GM12891 (cell line): ENCODE measurements around the gene IFT52.

Experiments
- PAX5 ChIP-seq: IDR thresholded peaks from 2 replicates; pipeline ENCODE4 v1.6.1; 2011; ENCODE audit warnings: low read length, moderate library complexity, mild to moderate bottlenecking; ENCODE audit not compliant: insufficient read depth, severe bottlenecking
- POLR2A ChIP-seq: IDR thresholded peaks from 2 replicates; pipeline ENCODE4 v1.6.1; 2011; ENCODE audit warnings: low read depth, low read length, control low read depth
- POLR2AphosphoS5 ChIP-seq: IDR thresholded peaks from 2 replicates; pipeline ENCODE4 v1.6.1; 2011; ENCODE audit warnings: low read depth, low read length, control low read depth
- POU2F2 ChIP-seq: IDR thresholded peaks from 2 replicates; pipeline ENCODE4 v1.6.1; 2011; ENCODE audit warnings: low read depth, mild to moderate bottlenecking, control low read depth, low read length, moderate library complexity
- SPI1 ChIP-seq: IDR thresholded peaks from 2 replicates; pipeline ENCODE4 v1.6.1; 2011; ENCODE audit warnings: low read depth, low read length, control low read depth
- TAF1 ChIP-seq: IDR thresholded peaks from 2 replicates; pipeline ENCODE4 v1.6.1; 2011; ENCODE audit warnings: low read depth, low read length, control low read depth

GRCh38 chr20:43669332-43669731 is 78.6 kb downstream of the IFT52 start:
- TF ChIP-seq POLR2A (no peak), TAF1 (no peak), POLR2AphosphoS5 (no peak), POU2F2 (no peak), SPI1 (no peak), PAX5 (no peak)
